Keratinocyte (primary cell): Measurements from ENCODE around the gene COL6A2. TPM values are rescaled to one million over a fixed set of nuclear protein-coding genes. Genes with fewer than 3 reads are reported as not detected.

ENCODE experiments used
- DNase-seq: peaks from one replicate; pipeline ENCODE4 v3.0.0-alpha.2; 2011; ENCODE audit warnings: low read depth, missing footprints, low spot score
- FAIRE-seq: peaks from 2 replicates; lab custom pipeline; 2011; peaks lifted over from hg19 to GRCh38; lab: Jason Lieb, UNC
- H2AFZ ChIP-seq: 2 replicates; pipeline ENCODE4 v1.6.0; 2012; ENCODE audit warnings: low read length, control low read depth, inconsistent platforms; ENCODE audit not compliant: control insufficient read depth
- H3K27ac ChIP-seq: 2 replicates; pipeline ENCODE4 v1.5.1; 2011; ENCODE audit warnings: low read length; ENCODE audit not compliant: control insufficient read depth, insufficient read depth
- H3K27me3 ChIP-seq: 3 replicates; pipeline ENCODE4 v1.6.0; 2011; ENCODE audit warnings: low read length; ENCODE audit not compliant: control insufficient read depth, insufficient read depth; ENCODE audit errors: extremely low read depth
- H3K36me3 ChIP-seq, 2 experiments: 2 replicates in 1 of 2; 3 replicates in 1 of 2; pipeline ENCODE4 v1.5.1; 2011; ENCODE audit warnings: low read length in 2 of 2, mild to moderate bottlenecking in 1 of 2; ENCODE audit not compliant: control insufficient read depth in 2 of 2, insufficient read depth in 2 of 2; ENCODE audit errors: extremely low read depth in 1 of 2
- H3K4me1 ChIP-seq: 3 replicates; pipeline ENCODE4 v1.5.1; 2011; ENCODE audit warnings: low read length; ENCODE audit not compliant: control insufficient read depth, insufficient read depth; ENCODE audit errors: extremely low read depth
- H3K4me2 ChIP-seq: 3 replicates; pipeline ENCODE4 v1.6.0; 2011; ENCODE audit warnings: low read depth, low read length; ENCODE audit not compliant: control insufficient read depth, insufficient read depth; ENCODE audit errors: extremely low read depth
- H3K4me3 ChIP-seq, 3 experiments: fragments of 200-600 bp in 1 of 3; sonication (generic) in 1 of 3; 2 replicates in 2 of 3; 3 replicates in 1 of 3; pipeline ENCODE4 v1.5.1; 2011 to 2016; ENCODE audit warnings: low read length in 3 of 3, mild to moderate bottlenecking in 3 of 3, control low read depth in 2 of 3, inconsistent platforms in 1 of 3, low read depth in 1 of 3, mixed read lengths in 1 of 3, mixed run types in 1 of 3, moderate library complexity in 1 of 3; ENCODE audit not compliant: control insufficient read depth in 2 of 3, insufficient read depth in 2 of 3; ENCODE audit errors: extremely low read depth in 1 of 3
- H3K79me2 ChIP-seq: 2 replicates; pipeline ENCODE4 v1.6.0; 2012; ENCODE audit warnings: low read length; ENCODE audit not compliant: control insufficient read depth, insufficient read depth
- H3K9ac ChIP-seq: 3 replicates; pipeline ENCODE4 v1.6.0; 2011; ENCODE audit warnings: low read length; ENCODE audit not compliant: control insufficient read depth, insufficient read depth; ENCODE audit errors: extremely low read depth
- H3K9me1 ChIP-seq: 3 replicates; pipeline ENCODE4 v1.6.0; 2011; ENCODE audit warnings: low read length; ENCODE audit not compliant: control insufficient read depth, insufficient read depth; ENCODE audit errors: extremely low read depth
- H3K9me3 ChIP-seq: 2 replicates; pipeline ENCODE4 v1.5.1; 2012; ENCODE audit warnings: low read depth, low read length; ENCODE audit not compliant: control insufficient read depth
- H4K20me1 ChIP-seq: 3 replicates; pipeline ENCODE4 v1.6.0; 2011; ENCODE audit warnings: low read length; ENCODE audit not compliant: control insufficient read depth, insufficient read depth; ENCODE audit errors: extremely low read depth
- CTCF ChIP-seq, 3 experiments: IDR thresholded peaks in 1 of 3; conservative IDR thresholded peaks in 1 of 3; optimal IDR thresholded peaks in 1 of 3; 2 replicates in 2 of 3; 3 replicates in 1 of 3; pipeline versions ENCODE3 to v1.5.1; 2011; ENCODE audit warnings: low read length in 3 of 3, mild to moderate bottlenecking in 3 of 3, moderate library complexity in 2 of 3, control low read depth in 1 of 3, inconsistent platforms in 1 of 3; ENCODE audit not compliant: insufficient read depth in 2 of 3; ENCODE audit errors: extremely low read depth in 1 of 3
- EZH2 ChIP-seq: IDR thresholded peaks from one replicate; pipeline ENCODE4 v1.6.1; 2012; ENCODE audit warnings: inconsistent platforms, mild to moderate bottlenecking, low read length, moderate library complexity
- dilution Hi-C: fragments of 300-500 bp; cut with MboI; formaldehyde crosslinking; loops from one replicate; pipeline ENCODE4 v1.7.0; 2020; ENCODE audit warnings: low sequenced_read_pairs; ENCODE audit not compliant: extremely low pct_ligation_motif_present
- polyA plus RNA-seq, 5 experiments: library from polyadenylated mRNA; depleted of rRNA in 3 of 5; stranded (reverse) in 3 of 5; stranded (forward) in 1 of 5; unstranded in 1 of 5; fragments of >200 nt; gene quantifications; 1 replicate in 1 of 5; 2 replicates in 3 of 5; 3 replicates in 1 of 5; pipeline versions ENCODE4 v1.2.1 to v1.2.3, GENCODE V29; 2011 to 2012; ENCODE audit warnings: missing spikeins in 2 of 5, low read depth in 1 of 5, low replicate concordance in 1 of 5

Gene COL6A2
- polyA plus RNA-seq, 1 donor (not counting 4 experiments of a cell fraction or from before 2014, with no cell fraction given), result 0.03 TPM

- H3K36me3 ChIP-seq, result no peaks in the 10 kb centered on the region
- no peaks in the 10 kb centered on the region for H3K4me1 ChIP-seq
- no peak overlapping the region for H3K9ac ChIP-seq
- H3K79me2 ChIP-seq, result no peaks in the 10 kb centered on the region
- no peaks in the 10 kb centered on the region for H3K9me1 ChIP-seq
- H3K27me3 ChIP-seq, result no peaks in the 10 kb centered on the region
- peaks cover 5% of the 10 kb centered on the region for H3K9me3 ChIP-seq
- no peak for FAIRE-seq
- H3K4me3 ChIP-seq, result no peak overlapping the region
- H2AFZ ChIP-seq, result no peak overlapping the region
- dilution Hi-C loops, result no loop called here
- H4K20me1 ChIP-seq, result no peaks in the 10 kb centered on the region
- no peak for TF ChIP-seq CTCF (optimal IDR thresholded peaks at IDR 0.05 in 1 of 3, IDR thresholded peaks at IDR 0.05 in 1 of 3, conservative IDR thresholded peaks at IDR 0.05 in 1 of 3; ENCODE audit: extremely low read depth in 1 of 3, insufficient read depth in 2 of 3, low read length in 3 of 3)
- TF ChIP-seq EZH2, result no peak
- no peak for DNase-seq
- H3K4me2 ChIP-seq, result no peak overlapping the region
- H3K27ac ChIP-seq, result no peak overlapping the region
These were observed 14.9 kb downstream of the COL6A2 start for GRCh38 chr21:46112725-46113215.

- TF ChIP-seq EZH2 (no peak), CTCF (optimal IDR thresholded peaks at IDR 0.05 in 1 of 3, IDR thresholded peaks at IDR 0.05 in 1 of 3, conservative IDR thresholded peaks at IDR 0.05 in 1 of 3; ENCODE audit: extremely low read depth in 1 of 3, insufficient read depth in 2 of 3, low read length in 3 of 3) (no peak)
- Histone ChIP-seq H3K79me2 (no peaks in the 10 kb centered on the region), H4K20me1 (no peaks in the 10 kb centered on the region), H3K9me3 (peaks cover 5% of the 10 kb centered on the region), H3K4me2 (no peak overlapping the region), H3K27ac (no peak overlapping the region), H3K27me3 (no peaks in the 10 kb centered on the region), H2AFZ (no peak overlapping the region), H3K4me3 (no peak overlapping the region), H3K4me1 (no peaks in the 10 kb centered on the region), H3K9me1 (no peaks in the 10 kb centered on the region), H3K36me3 (no peaks in the 10 kb centered on the region), H3K9ac (no peak overlapping the region)
- FAIRE-seq, result no peak
- dilution Hi-C loops, result no loop called here
- DNase-seq, result no peak
These were observed 15.7 kb downstream of the COL6A2 start for GRCh38 chr21:46113497-46114176.
